GM21528 (cell line): ENCODE data around the gene CEP104.

ENCODE experiments used
- ATAC-seq: cut with Tn5 transposase; IDR thresholded peaks from one replicate; pipeline ENCODE4 v1.9.1; 2021; ENCODE audit warnings: mild to moderate bottlenecking, moderate library complexity; ENCODE audit not compliant: unreplicated experiment, low FRiP score

Gene CEP104

GRCh38 chr1:3895279-3895950, 38.4 kb upstream of the CEP104 start:
- no peak for ATAC-seq

- no peak for ATAC-seq
Observed at GRCh38 chr1:3894626-3895278, 37.7 kb upstream of the CEP104 start.

GRCh38 chr1:3893190-3893589, 36.2 kb upstream of the CEP104 start:
- ATAC-seq, result no peak

GRCh38 chr1:3892748-3893147, 35.7 kb upstream of the CEP104 start:
- no peak for ATAC-seq

GRCh38 chr1:3891329-3891865, 34.4 kb upstream of the CEP104 start:
- ATAC-seq, result no peak

GRCh38 chr1:3890389-3891328, 33.6 kb upstream of the CEP104 start:
- ATAC-seq, result no peak

- ATAC-seq, result no peak
Observed at GRCh38 chr1:3889936-3890335, 32.9 kb upstream of the CEP104 start.

GRCh38 chr1:3888301-3888700, 31.3 kb upstream of the CEP104 start:
- no peak for ATAC-seq

GRCh38 chr1:3886691-3887090, 29.7 kb upstream of the CEP104 start:
- no peak for ATAC-seq

- no peak for ATAC-seq
Observed at GRCh38 chr1:3886106-3886670, 29.2 kb upstream of the CEP104 start.

GRCh38 chr1:3885611-3886010, 28.6 kb upstream of the CEP104 start:
- no peak for ATAC-seq

- ATAC-seq, result no peak
Observed at GRCh38 chr1:3884966-3885365, 28.0 kb upstream of the CEP104 start.

- ATAC-seq, result no peak
Observed at GRCh38 chr1:3883194-3883925, 26.3 kb upstream of the CEP104 start.

GRCh38 chr1:3881193-3881480, 24.1 kb upstream of the CEP104 start:
- no peak for ATAC-seq

GRCh38 chr1:3880429-3881192, 23.6 kb upstream of the CEP104 start:
- no peak for ATAC-seq

GRCh38 chr1:3879787-3880428, 22.9 kb upstream of the CEP104 start:
- no peak for ATAC-seq

- ATAC-seq, result no peak
Observed at GRCh38 chr1:3879099-3879498, 22.1 kb upstream of the CEP104 start.

- no peak for ATAC-seq
Observed at GRCh38 chr1:3876716-3877115, 19.7 kb upstream of the CEP104 start.

GRCh38 chr1:3874736-3875135, 17.7 kb upstream of the CEP104 start:
- ATAC-seq, result no peak
